Psoas muscle (tissue), 8 donors: Measurements from ENCODE around the gene CAMK1D. TPM values are rescaled to one million over a fixed set of nuclear protein-coding genes. Genes with fewer than 3 reads are reported as not detected.

Source experiments
- ATAC-seq, 4 donors: fragments of 200-7000 bp; cut with Tn5 transposase; one replicate each; pipeline ENCODE4 v1.9.1; 2020; ENCODE audit warnings: moderate library complexity in 3 of 4, mild to moderate bottlenecking in 2 of 4
- DNase-seq, 2 donors: peaks; one replicate each; pipeline ENCODE4 v3.0.0-alpha.2; 2020
- H3K27ac ChIP-seq: fragments of 200-600 bp; one replicate; pipeline ENCODE4 v1.8.0; 2022
- H3K27me3 ChIP-seq, 3 donors: fragments of 200-600 bp in 1 of 3; one replicate each; pipeline versions ENCODE4 v1.6.1 to v1.8.0; 2013 to 2022; ENCODE audit warnings: low read length in 2 of 3, mild to moderate bottlenecking in 2 of 3, moderate library complexity in 1 of 3; ENCODE audit not compliant: insufficient read depth in 3 of 3
- H3K36me3 ChIP-seq, 2 donors: fragments of 200-600 bp in 1 of 2; one replicate each; pipeline versions ENCODE4 v1.6.1 to v1.8.0; 2013 to 2022; ENCODE audit warnings: low read depth in 1 of 2, mild to moderate bottlenecking in 1 of 2, moderate library complexity in 1 of 2; ENCODE audit not compliant: insufficient read depth in 1 of 2
- H3K4me1 ChIP-seq: fragments of 200-600 bp; one replicate; pipeline ENCODE4 v1.8.0; 2022
- H3K4me3 ChIP-seq: fragments of 200-600 bp; one replicate; pipeline ENCODE4 v1.8.0; 2022; ENCODE audit warnings: mild to moderate bottlenecking
- H3K9me3 ChIP-seq: fragments of 200-600 bp; one replicate; pipeline ENCODE4 v1.8.0; 2022
- CTCF ChIP-seq: fragments of 200-600 bp; IDR thresholded peaks from one replicate; pipeline ENCODE4 v1.8.0; 2022; ENCODE audit warnings: antibody characterized with exemption
- WGBS, 3 donors: extraction: QIAGEN DNeasy Blood & Tissue Kit; methylation state at CpG; one replicate each; pipeline versions ENCODE4 v1.1.6 to v1.1.7; 2013; 5-methylcytosine and 5-hydroxymethylcytosine counted together
- intact Hi-C, 2 donors: fragments of 100-400 bp; cut with DNase I; formaldehyde crosslinking; loops; one replicate each; pipeline versions ENCODE4 v1.11.0 to v1.14.2; 2022
- polyA plus RNA-seq, 3 donors: library from polyadenylated mRNA; stranded (reverse); fragments of 200-250 nt; gene quantifications; one replicate each; pipeline ENCODE4 v1.2.3, GENCODE V29; 2013
- total RNA-seq, 4 donors: library from RNA; stranded (reverse); fragmentation: NEBNext Ultra II Directional in 2 of 4; extraction: Animal tissue kit (Norgen Biotek cat#: 25700) in 2 of 4; gene quantifications; one replicate each; pipeline versions ENCODE4 v1.2.1 to v1.2.4, GENCODE V29; 2021 to 2023
- donor health status: healthy with polysubstance abuse.
- donor health status: DM: no; HTN: no; CAD: no; lungs with moderate emphysema.
- donor health status: Bipolar disorder and iron deficiency.
- donor health status: healthy.
- donor health status: DM: yes; HTN: yes; CAD: no.
- donor health status: DM: no; HTN: no; CAD: no.
- donor health status: DM: no; HTN: no; CAD: no.
- donor health status: DM: yes; HTN: yes; CAD: no.

CAMK1D gene
- total and polyA plus RNA-seq, 7 donors = 0.39 to 1.8 (median 0.53) TPM

GRCh38 chr10:12811826-12812225 lies 462.5 kb downstream of the CAMK1D start:
- 72 to 74% (median 73%) methylated on average over 14 of the region's 14 CpGs for WGBS, 3 donors

DNA sequence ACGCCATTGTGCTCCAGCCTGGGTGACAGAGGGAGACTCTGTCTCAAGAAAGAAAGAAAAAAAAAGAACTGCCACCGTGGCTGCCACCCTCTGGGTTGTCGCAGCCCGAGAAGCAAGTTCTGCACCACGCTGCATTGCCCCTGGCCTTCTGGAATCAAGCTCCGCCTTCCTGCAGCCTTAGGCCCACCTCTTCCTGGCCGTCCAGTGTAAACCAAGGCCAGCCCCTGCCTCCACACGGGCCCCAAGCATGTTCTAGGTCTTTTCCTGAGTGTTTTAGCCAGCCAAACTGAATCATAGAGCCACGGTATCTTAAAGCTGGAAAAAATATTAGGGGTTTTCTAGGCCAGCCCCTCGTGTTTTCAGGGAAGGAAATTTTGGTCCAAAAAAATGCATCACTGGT lies 463.2 kb downstream of the CAMK1D start:
- no peaks in the 10 kb centered on the region for H3K27me3 ChIP-seq
- H3K9me3 ChIP-seq = no peaks in the 10 kb centered on the region
- no peak for ATAC-seq
- WGBS, 3 donors = 73 to 80% (median 78%) methylated on average over 10 of the region's 10 CpGs
- H3K4me3 ChIP-seq = no peak overlapping the region
- no peak for TF ChIP-seq CTCF
- no peaks in the 10 kb centered on the region for H3K4me1 ChIP-seq
- no peaks in the 10 kb centered on the region for H3K36me3 ChIP-seq
- no peak for DNase-seq
- intact Hi-C loops = no loop called here
- no peak overlapping the region for H3K27ac ChIP-seq

More at GRCh38 chr10:12811826-12812225, 462.5 kb downstream of the CAMK1D start:
- intact Hi-C loops = no loop called here
- H3K36me3 ChIP-seq = no peaks in the 10 kb centered on the region
- H3K9me3 ChIP-seq = no peaks in the 10 kb centered on the region
- no peak for ATAC-seq
- no peaks in the 10 kb centered on the region for H3K27me3 ChIP-seq
- no peak for TF ChIP-seq CTCF
- no peaks in the 10 kb centered on the region for H3K4me1 ChIP-seq
- H3K4me3 ChIP-seq = no peak overlapping the region
- H3K27ac ChIP-seq = no peak overlapping the region
- DNase-seq = no peak

DNA sequence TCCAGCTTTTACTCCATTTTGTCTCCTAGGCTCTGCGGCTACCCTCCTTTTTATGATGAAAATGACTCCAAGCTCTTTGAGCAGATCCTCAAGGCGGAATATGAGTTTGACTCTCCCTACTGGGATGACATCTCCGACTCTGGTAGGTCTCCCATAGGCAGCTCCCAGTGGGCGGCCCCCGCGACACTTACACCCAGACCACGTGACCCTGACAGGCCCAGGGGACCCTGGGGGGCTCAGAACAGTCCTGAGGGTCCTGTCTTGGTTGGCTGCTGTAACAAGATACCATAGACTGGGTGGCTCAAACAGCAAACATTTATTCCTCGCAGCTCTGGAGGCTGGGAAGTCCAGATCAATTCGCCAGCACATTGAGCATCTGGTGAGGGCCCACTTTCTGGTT lies 464.8 kb downstream of the CAMK1D start:
- intact Hi-C loops = no loop called here
- 95 to 98% (median 96%) methylated on average over 9 of the region's 9 CpGs for WGBS, 3 donors
- ATAC-seq = no peak

DNA sequence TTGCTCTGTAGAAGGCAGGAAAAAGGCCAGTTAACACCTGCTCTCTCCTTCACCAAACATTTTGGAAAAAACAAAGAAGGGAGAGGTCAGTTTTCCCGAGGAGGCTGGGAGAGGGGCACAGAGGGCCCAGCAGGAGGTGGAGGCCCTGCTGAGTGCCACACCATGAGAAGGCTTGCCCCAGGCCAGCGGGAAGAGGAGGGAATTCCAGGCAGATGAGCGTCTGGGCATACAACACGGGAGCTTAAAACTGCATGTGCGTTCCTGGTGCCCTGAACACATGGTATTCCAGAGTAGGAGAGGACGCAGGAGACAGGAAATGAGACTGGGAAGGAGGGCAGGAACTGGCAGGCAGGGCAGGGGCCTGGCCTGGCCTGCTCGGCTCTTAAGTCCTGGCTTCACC lies 469.7 kb downstream of the CAMK1D start:
- Histone ChIP-seq H3K27me3 (no peaks in the 10 kb centered on the region), H3K27ac (no peak overlapping the region), H3K36me3 (no peaks in the 10 kb centered on the region), H3K9me3 (no peaks in the 10 kb centered on the region), H3K4me3 (no peak overlapping the region), H3K4me1 (no peaks in the 10 kb centered on the region)
- no peak for ATAC-seq
- intact Hi-C loops = no loop called here
- no peak for TF ChIP-seq CTCF
- 53 to 60% (median 60%) methylated on average over 7 of the region's 7 CpGs for WGBS, 3 donors
- DNase-seq = no peak

More for the DNA sequence above, 464.8 kb downstream of the CAMK1D start:
- H3K4me1 ChIP-seq = no peaks in the 10 kb centered on the region
- H3K27me3 ChIP-seq = no peaks in the 10 kb centered on the region
- H3K4me3 ChIP-seq = no peak overlapping the region
- no peak for TF ChIP-seq CTCF
- no peaks in the 10 kb centered on the region for H3K9me3 ChIP-seq
- H3K36me3 ChIP-seq = no peaks in the 10 kb centered on the region
- H3K27ac ChIP-seq = no peak overlapping the region
- no peak for DNase-seq

DNA sequence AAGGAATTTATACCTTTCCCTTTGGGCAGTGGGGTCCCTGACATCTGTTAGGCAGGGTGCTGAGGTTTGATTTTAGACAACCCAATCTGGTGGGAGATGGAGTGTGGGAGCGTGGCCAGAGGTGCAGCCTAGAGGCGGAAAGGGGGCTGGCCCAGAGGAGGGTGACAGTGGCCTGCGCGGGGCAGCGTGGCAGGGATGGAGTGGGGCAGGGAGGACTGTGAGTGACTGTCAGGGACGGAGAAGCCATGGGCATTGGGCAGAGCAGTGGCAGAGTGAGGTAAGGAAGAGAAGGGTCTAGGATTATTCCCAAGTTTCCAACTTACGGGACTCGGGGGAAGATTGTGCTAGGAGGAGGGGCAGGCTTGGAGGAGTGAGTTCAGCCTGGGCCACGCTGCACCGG lies 470.3 kb downstream of the CAMK1D start:
- Histone ChIP-seq H3K4me1 (no peaks in the 10 kb centered on the region), H3K27ac (no peak overlapping the region), H3K27me3 (no peaks in the 10 kb centered on the region), H3K9me3 (no peaks in the 10 kb centered on the region), H3K4me3 (no peak overlapping the region), H3K36me3 (no peaks in the 10 kb centered on the region)
- no peak for ATAC-seq
- WGBS, 3 donors = 98 to 99% (median 99%) methylated on average over 10 of the region's 10 CpGs
- TF ChIP-seq CTCF = no peak
- DNase-seq = no peak
- intact Hi-C loops = no loop called here
